ENCODE data around the gene PRR5L.

The PRR5L gene

DNA sequence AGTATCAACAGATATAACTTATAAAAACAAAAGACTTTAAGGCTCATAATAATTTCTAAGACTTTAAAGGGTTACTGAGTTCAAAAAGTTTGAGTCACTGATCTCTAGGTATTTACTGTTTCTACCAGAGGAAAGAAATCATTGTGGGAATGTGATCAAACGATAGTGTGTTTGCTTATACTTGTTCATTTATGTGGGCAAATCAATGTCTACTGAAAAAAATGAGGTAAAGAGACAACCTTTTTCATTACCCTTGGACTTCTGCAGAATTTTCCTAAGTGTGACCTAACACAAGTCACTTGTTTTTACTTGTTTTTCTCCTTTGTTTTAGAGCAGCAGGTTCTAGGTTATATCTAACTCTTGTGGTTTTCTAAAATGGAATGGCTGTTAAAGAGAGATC is 65.4 kb downstream of the PRR5L start:
- DNase-seq, result no peak

DNA sequence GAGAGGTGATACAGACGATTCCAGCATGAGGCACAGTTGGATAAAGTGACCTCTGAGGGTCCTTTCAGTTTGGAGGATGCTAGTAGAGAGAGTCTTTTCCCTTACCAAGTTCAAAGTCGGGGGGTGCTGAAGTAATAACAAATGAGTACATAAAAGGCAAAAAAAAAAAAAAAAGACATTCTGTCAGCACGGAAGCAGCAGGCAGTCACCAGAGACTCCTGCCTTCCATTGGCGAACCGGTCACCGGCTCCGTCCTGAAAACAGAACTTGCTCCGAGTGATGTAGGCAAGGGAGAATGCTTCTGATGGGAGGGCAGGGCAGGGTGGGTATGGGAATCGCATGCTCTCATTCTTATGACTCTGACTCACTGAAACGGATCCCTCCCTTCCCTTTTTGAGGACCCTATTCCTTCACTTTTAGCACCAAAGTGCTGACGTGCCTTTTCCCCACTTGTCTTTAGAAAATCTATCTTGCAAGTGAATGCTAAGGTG is 65.9 kb downstream of the PRR5L start:
- DNase-seq, result no peak

DNA sequence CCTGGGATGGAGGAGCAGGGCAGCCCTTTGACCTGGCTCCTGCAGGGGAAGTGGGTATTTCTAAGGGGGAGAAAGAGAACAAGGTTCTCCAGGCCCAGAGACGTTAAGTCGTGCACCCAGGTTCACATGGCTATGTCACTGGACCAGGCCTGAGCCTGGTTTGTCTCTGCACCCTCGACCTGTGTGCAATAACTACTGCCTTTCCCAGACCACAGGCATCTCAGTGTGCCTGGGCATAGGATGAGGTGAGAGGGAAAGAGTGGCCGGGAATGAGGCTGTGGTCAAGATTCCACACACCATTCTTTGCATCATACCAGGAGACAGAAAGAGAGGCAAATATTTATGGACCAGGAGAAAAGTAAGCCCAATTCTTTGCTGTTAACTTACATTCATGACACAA is 66.8 kb downstream of the PRR5L start:
- no peak for DNase-seq

DNA sequence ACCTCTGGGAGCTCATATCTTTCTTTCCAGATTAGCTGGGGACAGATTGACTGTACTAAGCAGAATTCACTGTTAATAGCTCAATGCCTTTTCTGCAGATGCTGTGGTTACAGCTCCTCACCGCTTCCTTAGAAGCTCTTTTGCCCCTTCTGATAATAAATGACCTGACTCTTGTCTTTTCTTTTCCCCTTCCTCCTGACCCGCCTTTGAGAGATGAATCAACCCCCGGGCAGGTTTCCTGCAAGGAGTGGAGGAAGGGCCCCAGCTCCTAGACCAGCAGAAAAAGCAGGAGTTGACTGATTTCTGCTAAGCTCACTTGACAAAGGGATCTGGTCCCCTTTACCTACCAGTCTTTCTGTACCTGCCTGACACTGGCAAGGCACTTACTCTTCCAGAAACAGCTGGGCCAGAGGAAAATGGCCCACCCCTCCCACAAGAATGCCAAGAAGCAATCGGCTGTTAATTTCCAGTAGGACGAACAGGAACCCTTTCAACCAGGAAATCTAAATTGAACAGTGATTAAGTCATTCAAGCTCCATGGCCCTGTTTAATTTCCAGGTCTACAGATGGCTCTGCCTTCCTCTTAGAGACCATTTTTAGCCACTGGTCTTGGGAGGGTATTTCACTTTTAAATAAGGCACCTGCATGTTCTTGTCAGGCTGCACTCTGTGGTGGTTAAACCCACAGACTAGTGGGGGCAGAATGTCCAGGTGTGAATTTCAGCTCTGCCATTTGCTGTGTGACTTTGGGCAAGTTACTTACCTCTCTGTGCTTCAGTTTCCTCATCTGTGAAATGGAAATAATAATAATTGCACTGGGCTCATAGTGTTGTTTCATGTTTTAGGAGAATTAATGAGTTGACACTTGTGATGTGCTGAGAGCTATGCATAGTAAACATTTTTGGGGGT is 67.5 kb downstream of the PRR5L start:
- DNase-seq, result no peak

DNA sequence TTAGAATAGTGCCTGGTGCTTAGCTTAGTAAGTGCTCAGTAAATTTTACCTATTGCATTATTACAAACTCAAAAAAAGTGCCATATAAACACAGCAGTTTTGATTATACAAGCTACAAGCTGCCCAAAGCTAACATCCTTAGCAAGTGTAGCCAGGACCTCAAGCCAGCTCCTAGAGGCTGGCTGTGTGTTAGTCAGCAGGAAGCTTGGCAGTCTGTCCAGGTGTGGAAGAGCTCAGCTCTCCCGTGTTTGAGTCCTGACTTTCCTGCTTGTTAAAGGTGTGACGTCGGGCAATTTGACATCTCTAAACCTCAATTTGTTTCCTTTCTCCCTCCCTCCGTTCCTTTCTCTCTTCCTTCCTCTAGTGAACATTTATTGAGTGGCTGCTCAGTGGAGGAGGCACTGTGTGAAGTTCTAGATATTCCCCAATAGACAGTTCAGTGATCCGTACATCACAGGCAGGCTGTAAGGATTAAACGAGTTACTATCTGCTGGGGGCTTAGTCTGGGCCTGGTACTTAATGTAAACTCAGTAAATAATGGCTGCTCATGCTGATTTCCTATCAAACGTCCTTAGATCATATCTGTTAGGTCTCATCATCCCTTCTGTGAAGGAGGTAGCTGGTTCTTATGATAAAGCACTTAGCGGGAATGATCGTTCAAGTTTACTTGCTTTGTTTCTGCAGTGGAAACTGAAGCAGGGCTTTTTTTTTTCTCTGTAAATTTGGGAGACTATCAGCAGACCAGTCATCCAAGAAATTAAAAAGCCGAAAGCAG is 68.7 kb downstream of the PRR5L start:
- no peak for DNase-seq

DNA sequence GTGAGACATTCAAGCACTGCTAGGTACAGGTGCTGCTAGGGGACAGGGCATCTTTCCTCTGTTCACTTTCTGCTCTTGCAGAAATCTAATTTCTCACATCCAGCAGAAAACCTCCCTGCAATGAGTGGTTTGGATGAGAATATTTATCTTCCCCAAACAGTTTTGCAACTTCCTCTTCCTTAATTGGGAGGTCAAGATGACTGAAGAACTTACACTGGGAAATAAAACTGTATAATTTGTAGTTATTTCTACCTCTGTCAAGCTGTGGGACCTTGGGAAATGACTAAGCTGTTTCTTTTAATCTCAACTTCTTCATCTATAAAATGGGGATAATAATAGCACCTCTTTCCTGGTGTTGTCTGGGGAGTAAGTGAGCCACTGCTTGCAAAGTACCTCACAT is 69.8 kb downstream of the PRR5L start:
- no peak for DNase-seq

DNA sequence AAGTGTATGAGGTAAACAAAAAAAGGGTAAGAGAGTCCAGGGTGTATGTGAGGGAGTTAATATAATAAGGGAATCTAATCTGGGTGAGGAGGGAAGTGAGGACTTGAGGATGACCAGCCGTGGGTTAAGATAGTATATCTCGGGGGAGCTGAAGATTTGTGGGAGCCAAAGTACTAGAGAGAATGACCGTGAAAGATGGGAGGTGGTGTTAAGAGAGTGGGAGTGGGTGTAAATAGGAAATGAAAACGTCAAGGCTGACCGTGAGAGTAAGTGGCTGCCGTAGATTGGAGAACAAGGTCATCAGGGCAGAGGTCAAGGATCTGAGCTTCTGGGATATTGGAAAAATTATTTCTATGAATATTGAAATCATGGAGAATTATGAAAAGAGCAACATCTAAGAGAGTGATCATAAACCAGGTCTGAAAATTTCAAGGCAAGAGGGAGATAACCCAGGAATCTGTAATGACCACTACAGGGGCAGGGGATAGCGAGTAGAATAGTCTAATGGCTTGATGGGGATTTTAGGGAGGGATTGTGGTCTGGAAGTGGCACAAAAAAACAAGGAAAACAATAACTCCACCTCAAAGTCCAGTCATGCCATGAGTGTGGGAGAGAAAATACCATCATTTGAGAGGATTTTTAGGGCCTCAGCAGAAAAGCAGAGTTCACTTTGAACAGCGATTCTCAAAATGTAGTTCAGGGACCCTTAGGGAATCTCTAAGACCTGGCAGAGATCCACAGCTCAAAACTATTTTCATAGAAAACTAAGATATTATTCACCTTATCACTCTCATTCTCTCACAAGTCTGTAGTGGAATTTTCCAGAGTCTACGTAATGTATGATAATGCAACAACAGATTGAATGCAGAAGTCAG is 72.0 kb downstream of the PRR5L start:
- DNase-seq, result no peak

DNA sequence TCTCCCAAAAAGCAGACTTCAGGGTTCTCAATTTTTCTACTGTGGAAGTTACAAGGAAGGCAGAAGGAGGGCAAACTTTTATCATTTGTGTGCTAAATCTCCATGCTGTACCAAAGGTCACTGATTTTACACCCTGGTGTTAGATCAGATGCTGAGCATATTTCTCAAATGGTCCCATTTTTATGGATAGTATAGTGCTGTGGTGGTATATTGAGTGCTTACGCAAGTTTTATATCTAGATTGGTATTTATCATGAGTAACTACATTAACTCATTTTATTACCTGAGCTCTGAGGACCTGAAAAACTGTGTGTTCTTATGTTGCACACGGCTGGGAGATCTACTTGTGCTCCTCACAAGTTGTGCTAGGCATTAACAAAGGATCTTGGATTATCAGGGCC is 75.1 kb downstream of the PRR5L start:
- DNase-seq, result no peak

DNA sequence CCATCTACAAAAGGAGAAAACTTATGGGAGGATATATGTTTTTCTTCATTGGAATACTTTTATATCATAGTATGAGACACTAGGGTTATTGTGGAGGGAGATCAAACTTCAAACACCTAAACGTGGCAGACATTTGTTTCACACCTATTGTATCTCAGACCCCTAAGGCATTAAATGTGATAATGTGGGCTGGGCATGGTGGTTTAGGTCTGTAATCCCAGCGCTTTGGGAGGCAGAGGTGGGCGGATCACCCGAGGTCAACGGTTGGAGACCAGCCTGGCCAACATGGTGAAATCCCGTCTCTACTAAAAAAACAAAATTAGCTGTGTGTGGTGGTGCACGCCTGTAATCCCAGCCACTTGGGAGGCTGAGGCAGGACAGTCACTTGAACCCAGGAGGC is 75.5 kb downstream of the PRR5L start:
- no peak for DNase-seq

DNA sequence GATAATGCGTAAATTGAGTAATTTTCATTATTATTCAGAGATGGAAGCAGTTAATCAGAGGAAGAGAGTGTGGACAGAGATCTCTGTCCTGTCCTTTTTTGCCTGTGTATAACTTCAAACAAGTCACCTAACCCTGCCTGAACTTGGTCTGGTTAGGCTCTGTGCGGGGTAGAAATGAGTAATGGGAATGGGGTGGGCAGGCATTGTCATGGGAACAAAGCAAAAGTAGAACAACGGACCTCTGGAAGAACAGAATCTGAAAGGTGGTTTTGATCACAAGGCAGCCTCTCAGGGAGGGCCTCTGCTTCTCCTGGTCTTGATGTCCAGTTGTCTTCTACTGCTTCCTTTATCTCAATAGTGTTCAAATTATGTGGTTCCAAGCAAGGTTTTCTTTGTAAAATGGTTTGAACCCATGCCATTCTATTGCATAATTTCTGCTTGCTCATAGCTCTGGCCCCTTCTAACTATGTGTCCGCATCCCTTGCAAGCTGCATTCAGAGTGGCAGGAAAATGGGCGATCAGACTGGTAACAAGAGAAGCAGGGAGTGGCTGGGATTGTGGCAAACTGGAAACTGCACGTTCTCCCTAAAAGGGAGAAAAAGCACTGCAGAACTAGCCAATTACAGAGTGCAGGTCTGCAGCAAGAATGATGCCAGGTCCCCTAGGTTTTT is 76.1 kb downstream of the PRR5L start:
- no peak for DNase-seq

DNA sequence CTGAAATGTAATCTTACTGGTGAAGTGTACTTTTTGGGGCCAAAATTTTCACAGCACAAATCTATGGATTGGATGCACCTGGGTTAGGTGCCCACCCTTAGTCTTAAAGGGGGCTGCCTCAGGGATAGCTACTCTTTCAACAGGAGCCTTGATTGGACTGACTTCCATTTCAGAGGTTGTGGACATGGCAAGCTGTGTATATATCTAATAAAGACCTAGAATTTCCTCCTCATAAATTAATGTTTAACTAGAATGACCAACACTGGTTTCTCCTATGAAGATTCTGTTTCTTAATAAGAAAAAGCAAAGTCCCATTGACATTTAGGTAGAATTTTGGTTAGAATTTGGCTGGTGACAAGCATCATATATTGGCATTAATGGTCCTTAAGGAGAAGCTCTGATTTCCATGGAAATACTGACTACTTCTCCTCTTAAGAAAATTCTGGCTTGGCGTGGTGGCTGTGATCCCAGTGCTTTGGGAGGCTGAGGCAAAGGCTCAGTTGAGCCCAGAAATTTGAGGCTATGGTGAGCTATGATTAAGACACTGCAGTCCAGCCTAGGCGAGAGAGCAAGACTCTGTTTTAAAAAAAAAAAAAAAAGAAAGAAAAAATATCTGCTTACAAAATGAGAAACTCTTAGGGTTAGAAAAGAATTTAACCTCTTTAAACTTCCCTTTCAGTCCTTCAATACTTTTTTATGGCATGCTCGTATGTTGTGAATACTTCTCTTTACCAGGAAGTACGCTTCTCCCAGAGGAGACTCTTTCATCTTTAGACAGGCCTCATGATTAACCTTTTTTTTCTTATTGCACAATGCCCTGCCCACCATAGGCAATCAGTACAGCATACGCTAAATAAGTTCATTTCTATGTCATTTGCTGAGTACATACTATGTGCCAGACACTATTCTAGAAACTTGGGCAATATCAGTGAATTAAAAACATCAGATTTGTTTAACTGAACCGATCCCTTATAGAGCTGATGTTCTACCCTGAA is 77.2 kb downstream of the PRR5L start:
- DNase-seq, result no peak

DNA sequence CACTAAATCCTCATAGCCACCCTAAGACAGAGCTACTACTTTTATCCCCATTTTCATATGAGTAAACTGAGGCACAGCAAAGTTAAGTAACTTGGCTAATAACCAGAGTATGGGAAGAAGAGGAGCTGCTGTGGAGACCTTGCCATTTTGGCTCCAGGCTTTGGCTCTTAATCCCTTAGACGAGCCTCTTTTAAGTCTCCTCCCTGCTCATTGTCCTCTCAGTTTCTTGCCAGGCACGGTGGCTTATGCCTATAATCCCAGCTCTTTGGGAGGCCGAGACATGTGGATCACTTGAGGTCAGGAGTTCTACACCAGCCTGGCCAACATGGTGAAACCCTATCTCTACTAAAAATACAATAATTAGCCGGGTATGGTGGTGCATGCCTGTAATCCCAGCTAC is 78.6 kb downstream of the PRR5L start:
- no peak for DNase-seq

DNA sequence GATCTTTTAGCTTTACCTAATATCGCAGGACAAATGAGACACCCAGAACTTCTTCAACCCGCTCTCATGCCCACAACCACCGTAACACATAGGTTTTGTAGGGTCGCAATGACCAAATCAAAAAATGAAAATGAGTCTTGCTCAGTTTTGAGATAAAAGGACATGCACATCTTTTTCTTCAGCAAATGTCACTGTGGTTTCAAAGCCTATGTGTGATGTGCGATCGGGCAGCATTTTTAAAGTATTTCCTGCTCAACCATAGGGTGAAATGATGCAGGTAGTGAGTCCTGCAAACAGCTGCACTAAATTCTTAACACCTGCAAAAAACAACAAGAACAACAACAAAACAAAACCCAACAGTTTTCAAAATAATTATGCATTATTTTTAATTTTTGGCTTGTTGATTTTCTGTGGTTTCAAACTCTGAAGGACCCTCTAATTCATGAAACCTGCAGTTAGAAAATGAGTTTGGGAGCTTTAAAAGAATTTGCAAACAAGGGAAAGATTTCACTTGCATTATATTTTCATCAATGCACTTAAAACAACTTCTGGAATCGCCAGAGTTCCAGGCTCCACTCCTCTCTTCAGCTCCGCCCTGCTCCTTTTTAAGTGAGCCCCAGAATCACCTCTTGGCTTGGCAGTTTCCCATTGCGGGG is 79.4 kb downstream of the PRR5L start:
- DNase-seq, result no peak

DNA sequence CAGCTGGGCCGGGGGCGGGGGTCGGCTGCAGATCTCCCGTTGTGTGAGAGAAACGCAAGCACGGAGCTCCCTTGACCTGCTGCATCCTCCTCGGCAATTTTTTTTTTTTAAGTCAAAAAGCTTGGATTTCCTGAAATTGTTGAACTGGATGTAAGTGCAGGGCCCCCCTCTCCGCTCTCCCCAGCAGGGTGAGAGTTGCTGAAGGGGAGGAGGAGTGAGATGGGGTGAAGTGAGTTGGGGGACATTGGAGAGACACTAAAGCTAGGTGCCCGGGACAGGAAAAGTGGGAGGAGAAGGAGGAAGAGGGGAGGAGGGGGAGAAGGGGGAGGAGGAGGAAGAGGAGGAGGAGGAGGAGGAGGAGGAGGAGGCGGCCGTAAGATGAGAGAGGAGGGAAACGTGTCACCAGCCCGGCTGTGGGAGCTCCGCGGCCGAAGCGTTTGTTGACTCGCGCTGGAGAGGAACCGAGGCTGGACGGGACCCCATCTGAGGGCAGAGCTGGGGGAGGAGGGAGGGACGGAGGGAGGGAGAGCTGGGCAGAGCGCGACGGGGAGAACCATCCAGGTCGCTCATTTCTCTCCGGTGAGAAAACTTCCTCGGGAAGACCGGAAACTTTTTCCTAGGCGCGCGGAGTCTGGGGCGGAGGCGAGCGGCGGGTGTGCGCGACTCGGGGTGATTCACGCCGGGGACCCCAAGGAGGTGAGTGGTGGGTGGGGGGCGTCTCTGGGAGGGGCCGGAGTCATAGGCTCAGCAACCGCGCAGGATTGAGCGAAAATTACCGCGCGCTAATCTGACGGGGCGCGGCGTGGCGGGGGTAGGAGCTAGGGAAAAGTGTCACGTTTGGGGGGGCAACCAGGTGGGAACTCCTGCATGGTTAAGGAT is 80.2 kb downstream of the PRR5L start:
- no peak for DNase-seq

DNA sequence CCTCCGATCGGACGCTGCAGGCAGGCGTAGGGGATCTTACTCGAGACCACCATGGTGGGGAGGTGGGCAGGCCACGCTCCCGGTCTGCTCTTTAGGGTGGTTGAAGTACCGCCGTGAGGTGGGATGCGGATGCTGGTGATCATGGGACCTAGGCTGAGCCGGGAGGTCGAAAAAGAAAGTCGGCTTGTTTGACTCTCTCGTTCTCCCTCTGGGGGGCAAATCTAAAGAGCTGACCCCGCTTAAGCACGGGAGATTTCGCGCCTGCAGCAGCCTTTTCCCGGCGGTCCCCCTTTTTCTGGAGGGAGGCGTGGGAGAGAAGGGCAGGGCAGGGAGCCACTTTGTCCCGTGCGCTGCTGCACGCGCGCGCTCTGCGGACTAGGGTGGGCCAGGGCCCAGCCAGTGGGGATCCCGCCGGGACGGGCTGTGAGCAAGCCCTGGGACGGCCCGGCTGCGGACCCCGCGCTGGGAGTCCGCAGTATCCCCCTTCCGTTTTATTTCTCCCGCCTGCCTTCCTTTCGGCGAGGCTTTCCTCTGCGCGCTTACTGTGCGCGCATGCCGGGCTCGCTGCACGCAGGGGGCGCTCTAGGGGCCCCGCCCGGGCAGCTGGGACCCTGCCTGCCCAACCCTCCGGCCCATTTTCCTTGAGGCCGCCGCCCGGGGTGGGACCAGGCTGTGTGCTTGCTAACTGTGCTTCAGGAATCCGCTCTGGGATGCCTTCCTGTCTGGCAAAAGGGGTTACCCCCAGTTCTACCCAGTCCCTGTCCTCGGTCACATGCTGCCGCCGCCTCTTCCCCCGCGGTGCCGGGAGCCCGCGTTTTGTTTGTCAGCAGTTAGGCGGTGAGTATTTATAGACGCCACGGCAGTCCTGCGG is 81.0 kb downstream of the PRR5L start:
- DNase-seq, result peak; percentile 70

DNA sequence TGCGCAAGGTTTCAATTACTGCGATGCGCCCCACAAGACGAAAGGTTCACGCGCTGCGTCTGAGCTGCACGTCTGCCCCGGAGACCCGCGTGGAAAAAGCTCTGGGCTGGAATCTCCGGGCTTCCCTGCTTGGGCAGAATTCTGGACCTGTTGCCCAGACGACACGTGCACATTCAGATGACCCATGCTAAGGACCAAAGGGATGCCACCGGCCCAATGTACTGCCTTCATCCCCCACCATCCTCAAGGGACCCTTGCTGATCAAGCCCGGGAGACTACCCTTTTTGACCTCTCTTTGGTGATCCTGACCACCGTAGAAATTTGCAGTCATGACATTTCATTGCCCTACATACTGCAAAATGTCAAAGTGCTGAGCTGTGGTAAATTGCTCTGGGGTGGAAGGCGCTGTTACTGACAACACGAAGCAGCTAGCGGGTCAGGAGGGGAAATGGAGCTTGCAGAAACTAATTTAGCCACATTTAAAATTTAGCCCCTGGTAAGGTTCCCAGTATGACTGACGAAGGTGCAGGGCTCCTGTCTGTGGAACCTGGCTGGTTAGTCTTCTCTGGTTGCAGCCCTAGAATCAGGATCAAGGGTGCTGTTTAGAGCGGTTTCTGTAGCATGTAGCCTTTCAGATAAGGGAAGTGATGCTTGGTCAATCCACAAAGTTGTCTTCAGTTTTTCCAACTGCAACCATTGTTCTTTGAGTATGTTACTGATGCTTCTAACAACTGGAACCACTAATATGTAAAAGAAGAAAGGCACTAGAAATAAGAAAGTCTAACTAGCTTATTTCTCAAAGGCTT is 81.9 kb downstream of the PRR5L start:
- DNase-seq, result no peak

DNA sequence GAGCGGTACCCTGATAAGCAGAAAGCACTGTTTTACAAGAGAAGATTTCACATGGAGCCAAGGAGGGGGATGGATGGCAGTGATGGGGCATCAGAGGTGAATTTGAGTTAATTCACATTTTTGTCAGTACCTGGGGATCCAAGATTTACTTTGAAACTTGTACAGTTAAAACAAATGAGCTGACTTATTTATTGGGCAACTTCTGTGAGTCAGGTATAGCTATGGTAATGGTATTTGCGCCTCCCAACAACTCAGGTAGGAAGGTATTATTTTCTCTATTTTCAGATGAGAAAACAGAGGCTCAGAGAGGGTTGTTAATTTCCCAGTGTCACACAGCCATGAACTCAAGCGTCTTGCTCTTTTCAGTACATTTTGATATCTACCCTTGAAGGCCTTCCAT is 83.6 kb downstream of the PRR5L start:
- DNase-seq, result no peak
